Measurements from ENCODE around the gene TFEB. TPM values are rescaled to one million over a fixed set of nuclear protein-coding genes. Genes with fewer than 3 reads are reported as not detected.

The TFEB gene
- total and polyA plus RNA-seq, 8 donors = 7.6 to 37.0 (median 9.8) TPM

DNA sequence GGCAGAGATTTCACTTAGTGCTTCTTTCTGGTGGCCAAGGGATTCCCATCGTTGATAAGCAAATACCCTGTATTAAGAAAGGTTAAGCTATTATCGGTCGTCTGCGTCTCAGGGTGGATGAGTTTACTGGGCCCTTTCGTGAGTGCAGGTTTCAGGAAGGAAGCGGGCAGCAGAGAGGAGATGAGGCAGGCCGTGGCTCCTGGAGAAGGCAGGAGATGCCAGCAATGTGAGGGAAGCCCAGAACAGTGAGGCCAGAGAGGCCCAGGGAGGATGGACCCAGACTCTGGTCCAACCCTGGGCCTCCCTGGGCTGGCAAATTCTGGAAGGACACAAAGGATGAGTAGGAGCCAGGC lies 11.2 kb downstream of the TFEB start:
- TF ChIP-seq, protein P1, sequence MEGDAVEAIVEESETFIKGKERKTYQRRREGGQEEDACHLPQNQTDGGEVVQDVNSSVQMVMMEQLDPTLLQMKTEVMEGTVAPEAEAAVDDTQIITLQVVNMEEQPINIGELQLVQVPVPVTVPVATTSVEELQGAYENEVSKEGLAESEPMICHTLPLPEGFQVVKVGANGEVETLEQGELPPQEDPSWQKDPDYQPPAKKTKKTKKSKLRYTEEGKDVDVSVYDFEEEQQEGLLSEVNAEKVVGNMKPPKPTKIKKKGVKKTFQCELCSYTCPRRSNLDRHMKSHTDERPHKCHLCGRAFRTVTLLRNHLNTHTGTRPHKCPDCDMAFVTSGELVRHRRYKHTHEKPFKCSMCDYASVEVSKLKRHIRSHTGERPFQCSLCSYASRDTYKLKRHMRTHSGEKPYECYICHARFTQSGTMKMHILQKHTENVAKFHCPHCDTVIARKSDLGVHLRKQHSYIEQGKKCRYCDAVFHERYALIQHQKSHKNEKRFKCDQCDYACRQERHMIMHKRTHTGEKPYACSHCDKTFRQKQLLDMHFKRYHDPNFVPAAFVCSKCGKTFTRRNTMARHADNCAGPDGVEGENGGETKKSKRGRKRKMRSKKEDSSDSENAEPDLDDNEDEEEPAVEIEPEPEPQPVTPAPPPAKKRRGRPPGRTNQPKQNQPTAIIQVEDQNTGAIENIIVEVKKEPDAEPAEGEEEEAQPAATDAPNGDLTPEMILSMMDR (IDR thresholded peaks at IDR 0.05) = no peak
- Histone ChIP-seq H3K27me3 (no peaks in the 10 kb centered on the region), H3K9me3 (no peaks in the 10 kb centered on the region), H3K36me3 (no peaks in the 10 kb centered on the region), H3K27ac (peak overlapping the region; percentile 71 to 94), H3K4me1 (peaks cover 26 to 94% of the 10 kb centered on the region in 2 donors), H3K4me3 (peak overlapping the region in 1 of 2 donors; percentile 35)
- intact Hi-C loops (cut with DNase I) = no loop called here
- no peak for ATAC-seq
- peak in 1 of 4 donors; percentile 51 for DNase-seq

DNA sequence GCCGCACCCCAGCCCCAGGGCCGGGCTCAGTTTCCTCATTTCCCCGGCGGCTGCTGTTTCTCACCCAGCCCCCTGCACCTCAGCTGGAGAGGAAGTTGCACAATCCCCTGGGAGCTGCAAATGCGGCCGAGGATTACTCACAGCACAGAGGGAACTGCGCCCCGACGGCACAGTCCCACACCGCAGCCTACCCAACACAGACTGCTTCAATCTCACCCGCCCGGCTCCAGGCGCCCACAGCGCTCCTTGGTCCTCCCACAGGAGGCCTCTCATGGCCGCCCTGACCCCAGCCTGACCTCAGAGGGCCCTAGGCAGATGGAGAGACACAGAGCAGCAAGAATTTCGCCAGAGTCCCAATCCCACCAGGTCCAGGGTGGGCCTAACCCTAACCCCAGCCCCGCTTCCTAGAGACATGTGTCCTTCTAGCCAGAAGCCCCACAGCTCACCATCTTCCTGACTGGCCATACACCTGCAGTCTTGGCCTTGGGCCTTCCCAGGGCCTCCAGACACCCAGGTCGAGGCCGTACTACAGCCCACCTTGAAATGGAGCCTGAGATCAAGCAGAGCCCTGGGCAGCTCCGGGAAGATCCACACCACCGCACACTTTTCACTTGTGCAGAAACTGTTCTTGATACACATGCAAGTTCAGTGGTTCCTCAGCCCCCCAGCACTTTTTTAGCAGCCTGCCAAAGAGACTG lies 11.7 kb downstream of the TFEB start:
- H3K4me1 ChIP-seq = peaks cover 26 to 93% of the 10 kb centered on the region in 2 donors
- peak overlapping the region in 1 of 2 donors; percentile 35 for H3K4me3 ChIP-seq
- no peaks in the 10 kb centered on the region for H3K9me3 ChIP-seq
- DNase-seq (peak in 3 of 4 donors; percentile 84 to 97 (median 93)), ATAC-seq (peak; percentile 94)
- no peaks in the 10 kb centered on the region for H3K36me3 ChIP-seq
- TF ChIP-seq, protein P1 (IDR thresholded peaks at IDR 0.05) = peak in 1 of 2 donors; percentile 29
- H3K27ac ChIP-seq = peak overlapping the region; percentile 71 to 94
- intact Hi-C loops (cut with DNase I) = no loop called here
- H3K27me3 ChIP-seq = no peaks in the 10 kb centered on the region

- Histone ChIP-seq H3K27ac (peak overlapping the region; percentile 71 to 94), H3K4me1 (peaks cover 26 to 91% of the 10 kb centered on the region in 2 donors), H3K4me3 (peak overlapping the region in 1 of 2 donors; percentile 35), H3K9me3 (no peaks in the 10 kb centered on the region), H3K27me3 (no peaks in the 10 kb centered on the region), H3K36me3 (no peaks in the 10 kb centered on the region)
- intact Hi-C loops (cut with DNase I) = no loop called here
- TF ChIP-seq, protein P1 (IDR thresholded peaks at IDR 0.05) = no peak
- DNase-seq (no peak), ATAC-seq (peak; percentile 7)
Measured at GRCh38 chr6:41722969-41723529, 12.4 kb downstream of the TFEB start.

DNA sequence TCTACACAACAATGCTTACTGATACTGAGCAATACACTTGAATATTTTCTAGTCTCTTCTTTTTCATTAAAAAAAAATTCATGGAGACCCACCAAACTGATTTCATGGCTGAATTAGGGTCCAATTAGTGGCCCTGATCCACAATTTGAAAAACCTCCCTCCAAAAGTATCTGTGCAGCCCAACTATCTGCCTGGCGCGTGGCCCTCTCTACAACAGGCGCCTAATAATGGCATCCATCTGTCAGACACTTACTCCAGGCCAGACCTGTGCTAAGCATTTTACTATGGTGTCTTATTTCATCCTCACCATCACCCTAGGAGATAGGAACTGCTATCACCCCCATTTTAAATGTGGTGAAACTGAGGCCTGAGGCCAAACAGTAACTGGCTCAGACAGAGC lies 14.0 kb downstream of the TFEB start:
- Histone ChIP-seq H3K27ac (no peak overlapping the region), H3K9me3 (no peaks in the 10 kb centered on the region), H3K36me3 (no peaks in the 10 kb centered on the region), H3K27me3 (no peaks in the 10 kb centered on the region), H3K4me3 (no peak overlapping the region), H3K4me1 (peaks cover 31 to 92% of the 10 kb centered on the region in 2 donors)
- TF ChIP-seq, protein P1 (IDR thresholded peaks at IDR 0.05) = no peak
- intact Hi-C loops (cut with DNase I) = no loop called here
- ATAC-seq (no peak), DNase-seq (peak in 1 of 4 donors; percentile 9)

DNA sequence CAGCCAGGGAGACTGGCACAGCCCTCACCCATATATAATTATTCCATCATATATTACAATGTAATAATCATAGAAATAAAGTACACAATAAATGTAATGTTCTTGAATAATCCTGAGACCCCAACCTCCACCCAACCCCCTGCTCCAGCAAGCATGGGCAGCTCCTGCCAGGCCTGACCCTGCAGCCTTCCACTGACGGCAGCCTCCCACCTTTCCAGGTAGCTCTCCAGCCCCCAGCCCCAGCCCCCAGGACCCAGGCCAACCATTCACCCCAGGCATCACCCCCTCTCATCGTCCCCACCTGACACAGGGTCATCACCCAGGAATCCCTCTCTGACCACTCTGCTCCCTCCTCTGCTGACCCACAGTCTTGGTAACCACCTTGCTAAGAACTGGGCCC lies 14.6 kb downstream of the TFEB start:
- no peak overlapping the region for H3K4me3 ChIP-seq
- H3K9me3 ChIP-seq = no peaks in the 10 kb centered on the region
- H3K27ac ChIP-seq = no peak overlapping the region
- DNase-seq (peak in 1 of 4 donors; percentile 27), ATAC-seq (no peak)
- H3K36me3 ChIP-seq = no peaks in the 10 kb centered on the region
- intact Hi-C loops (cut with DNase I) = no loop called here
- H3K4me1 ChIP-seq = peaks cover 31 to 91% of the 10 kb centered on the region in 2 donors
- H3K27me3 ChIP-seq = no peaks in the 10 kb centered on the region
- TF ChIP-seq, protein P1 (IDR thresholded peaks at IDR 0.05) = no peak

Data from left lung (tissue), 10 donors.